CD4-positive, alpha-beta T cell treated with Interleukin-2 at 100 ng/mL for 4 hours (primary cell): Measurements from ENCODE around the gene PBX3.
A peak's percentile ranks its signal among the peaks of the same experiment; 100 is the strongest.
"Not testable (repeated sequence)": the region's sequence is repeated elsewhere in the genome, so short reads cannot be mapped to it uniquely, and the experiment has no call there.

Experiments used
- DNase-seq: peaks from one replicate; pipeline ENCODE4 v3.0.0-alpha.2; 2020; ENCODE audit warnings: low spot score

PBX3 gene

GRCh38 chr9:125778538-125779219, 31.5 kb downstream of the PBX3 start:
- DNase-seq: not testable (repeated sequence)

GRCh38 chr9:125779220-125779565, 32.0 kb downstream of the PBX3 start:
- DNase-seq: not testable (repeated sequence)

DNA sequence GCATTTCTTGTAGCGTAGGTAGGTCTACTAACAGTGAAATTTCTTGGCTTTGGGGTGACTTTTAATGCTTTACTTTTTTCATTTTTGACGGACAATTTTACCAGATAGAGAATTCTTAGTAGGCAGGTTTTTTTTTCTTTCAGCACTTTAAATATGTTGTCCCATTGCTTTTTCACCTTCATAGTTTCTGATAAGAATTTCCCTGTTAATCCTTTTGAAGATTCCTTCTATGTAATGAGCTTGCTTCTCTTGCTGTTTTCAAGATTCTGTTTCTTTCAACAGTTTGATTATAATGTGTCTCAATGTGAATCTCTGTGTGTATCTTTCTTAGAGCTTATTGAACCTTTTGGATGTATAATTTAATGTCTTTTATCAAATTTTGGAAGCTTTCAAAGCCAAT, 35.5 kb downstream of the PBX3 start:
- DNase-seq: no peak

- DNase-seq: no peak
Observed at GRCh38 chr9:125784286-125785049, 37.3 kb downstream of the PBX3 start.

- peak; percentile 4 for DNase-seq
Observed at GRCh38 chr9:125785248-125785751, 38.1 kb downstream of the PBX3 start.

- DNase-seq: no peak
Observed at GRCh38 chr9:125787715-125788114, 40.5 kb downstream of the PBX3 start.

GRCh38 chr9:125789196-125789595, 42.0 kb downstream of the PBX3 start:
- DNase-seq: no peak

DNA sequence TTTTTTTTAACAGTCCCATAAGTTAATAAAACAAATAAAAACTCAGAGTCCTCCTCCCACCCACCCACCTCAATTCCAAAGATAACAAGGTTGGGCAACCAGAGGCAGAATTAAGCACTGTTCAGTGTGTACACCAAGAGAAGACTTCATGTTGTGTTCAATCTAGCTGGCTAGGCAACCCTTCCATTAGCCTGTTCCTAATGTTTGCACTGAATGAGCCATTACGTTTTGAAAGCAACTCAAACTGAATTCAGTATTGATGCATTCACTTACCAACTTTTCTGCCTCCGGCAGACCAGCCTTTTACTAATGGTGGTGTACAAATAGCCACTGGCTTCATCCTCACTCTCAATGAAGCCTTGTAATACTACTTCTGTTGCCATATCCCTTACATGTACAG, 47.5 kb downstream of the PBX3 start:
- DNase-seq: no peak

DNA sequence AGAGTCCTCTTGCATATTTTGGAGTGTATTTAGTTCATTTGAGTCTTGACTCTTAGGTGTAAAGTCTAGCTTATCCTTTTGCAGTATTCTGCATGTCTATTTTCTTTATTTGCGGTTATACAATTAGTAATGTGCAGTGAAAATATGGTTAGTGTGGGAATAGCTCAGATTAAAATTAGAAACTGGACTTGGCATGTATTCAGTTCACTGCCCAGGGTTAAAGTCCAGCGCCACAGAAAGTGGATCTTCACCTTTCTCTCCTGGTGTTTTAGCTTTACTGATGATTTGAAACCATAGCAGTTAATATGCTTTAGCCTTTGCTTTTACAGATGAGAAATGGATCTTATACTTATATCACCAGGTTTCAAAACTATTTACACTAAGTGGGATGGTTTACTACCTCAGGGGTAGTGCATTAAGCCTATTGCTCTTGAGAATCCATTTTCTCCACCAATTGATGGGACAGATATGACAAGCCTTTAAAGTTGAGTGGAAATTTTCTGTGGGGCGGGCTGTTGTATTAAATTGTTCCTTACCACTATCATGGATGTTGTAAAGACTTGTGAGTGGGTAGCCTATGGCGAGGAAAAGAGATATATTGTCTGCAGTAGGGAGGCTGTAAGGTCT, 48.9 kb downstream of the PBX3 start:
- DNase-seq: no peak

DNA sequence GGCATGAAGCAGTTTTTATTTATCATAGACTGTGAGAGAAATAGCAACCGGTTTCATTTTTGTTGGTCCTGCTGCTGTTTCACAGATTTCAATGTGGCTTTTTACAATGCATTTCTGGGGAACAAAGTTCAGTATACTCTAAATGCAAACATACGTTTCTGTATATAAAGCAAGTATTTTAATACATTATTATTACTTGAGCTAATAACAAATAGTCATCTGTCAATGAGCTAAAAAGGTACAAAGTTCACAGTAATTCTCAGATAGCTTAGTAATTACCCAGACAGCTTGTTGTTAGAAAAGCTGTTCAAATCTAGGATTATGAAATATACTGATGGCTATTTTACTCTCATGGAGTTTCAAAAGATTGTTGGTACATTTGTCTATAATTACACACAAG, 50.8 kb downstream of the PBX3 start:
- DNase-seq: no peak

GRCh38 chr9:125803526-125803925, 56.4 kb downstream of the PBX3 start:
- no peak for DNase-seq

DNA sequence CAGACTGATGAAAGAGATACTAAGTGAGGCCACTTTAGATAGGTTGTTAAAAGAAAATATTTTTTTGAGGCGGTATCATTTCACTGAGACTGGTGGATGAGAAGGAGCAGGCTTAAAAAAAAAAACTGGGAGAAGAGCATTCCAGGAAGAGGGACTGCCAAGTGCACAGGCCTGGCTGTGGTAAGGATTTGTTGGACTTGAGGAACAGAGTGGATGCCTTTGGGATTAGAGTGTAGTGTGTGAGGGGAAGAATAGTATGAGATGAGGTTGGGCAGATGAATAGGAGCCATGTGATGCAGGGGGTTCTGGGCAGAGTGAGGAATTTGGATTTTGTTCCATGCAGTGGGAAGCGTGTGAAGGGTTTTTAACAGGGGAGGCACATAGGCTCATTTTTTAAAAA, 57.9 kb downstream of the PBX3 start:
- DNase-seq: no peak

- no peak for DNase-seq
Observed at GRCh38 chr9:125805586-125805985, 58.4 kb downstream of the PBX3 start.

DNA sequence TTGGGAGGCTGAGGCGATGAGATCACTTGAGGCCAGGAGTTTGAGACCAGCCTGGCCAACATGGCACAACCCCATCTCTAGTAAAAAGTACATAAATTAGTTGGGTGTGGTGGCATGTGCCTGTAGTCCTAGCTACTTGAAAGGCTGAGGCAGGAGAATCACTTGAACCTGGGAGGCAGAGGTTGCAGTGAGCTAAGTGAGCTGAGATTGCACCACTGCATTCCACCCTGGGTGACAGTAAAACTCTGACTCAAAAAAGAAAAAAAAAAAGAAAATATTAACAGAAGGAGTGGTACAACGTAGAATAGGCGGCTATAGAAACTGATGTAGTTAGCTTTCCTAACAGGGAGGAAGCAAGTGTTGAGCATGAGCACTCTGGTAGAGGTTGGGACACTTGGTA, 59.9 kb downstream of the PBX3 start:
- DNase-seq: no peak

GRCh38 chr9:125810161-125810560, 63.0 kb downstream of the PBX3 start:
- DNase-seq: no peak

DNA sequence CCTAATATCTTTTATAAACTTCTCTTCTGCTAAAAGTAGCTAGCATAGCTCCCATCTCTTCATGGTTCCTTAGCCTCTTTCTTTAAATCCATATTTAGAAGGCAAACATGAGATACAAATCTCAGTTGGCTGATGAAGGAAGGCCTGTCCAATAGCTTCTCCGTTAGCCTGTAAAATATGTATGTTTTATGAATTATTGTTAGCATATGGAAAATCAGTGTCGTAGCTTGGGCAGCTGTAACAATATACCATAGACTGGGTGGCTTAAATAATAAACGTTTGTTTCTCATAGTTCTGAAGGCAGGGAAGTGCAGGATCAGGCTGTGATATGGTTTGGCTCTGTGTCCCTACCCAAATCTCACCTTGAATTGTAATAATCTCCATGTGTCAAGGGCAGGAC, 63.8 kb downstream of the PBX3 start:
- no peak for DNase-seq

- no peak for DNase-seq
Observed at GRCh38 chr9:125812403-125812802, 65.2 kb downstream of the PBX3 start.

DNA sequence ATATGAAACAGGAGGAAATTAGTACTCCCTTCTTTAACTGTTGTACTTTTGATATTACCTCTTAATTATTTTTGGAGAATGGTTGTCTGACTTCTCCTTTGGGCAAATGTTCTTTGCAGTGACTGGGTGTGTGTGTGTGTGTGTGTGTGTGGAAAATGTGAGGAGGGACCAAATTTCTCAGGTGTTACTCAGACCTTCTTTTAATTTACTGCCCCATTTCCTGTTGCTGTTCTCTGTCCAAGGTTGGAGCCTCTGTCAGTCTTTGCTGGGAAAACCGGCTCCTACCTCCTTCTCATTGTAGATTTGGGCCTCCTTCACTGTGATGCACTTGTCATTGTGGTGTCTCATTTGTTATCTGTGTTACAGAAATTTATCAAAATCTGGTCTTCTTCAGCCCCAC, 68.4 kb downstream of the PBX3 start:
- DNase-seq: no peak

DNA sequence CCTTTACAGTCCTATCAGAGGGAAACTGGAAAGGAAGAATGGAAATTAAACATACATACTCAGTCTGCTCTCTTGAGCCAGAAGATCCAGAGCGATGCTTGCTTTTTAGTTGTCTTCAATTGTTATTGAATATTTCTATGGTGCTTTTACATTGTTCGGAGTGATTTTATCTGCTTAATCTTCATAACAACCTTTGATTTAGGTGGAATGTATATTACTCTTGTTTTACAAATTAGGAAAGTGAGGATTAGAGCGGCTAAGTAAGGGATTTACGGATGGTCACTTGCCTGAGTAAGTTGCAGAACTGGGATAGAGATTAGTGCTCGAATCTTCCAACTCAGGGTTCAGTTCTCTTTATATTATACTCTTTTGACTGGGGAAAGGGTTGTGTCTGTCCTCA, 69.1 kb downstream of the PBX3 start:
- no peak for DNase-seq

GRCh38 chr9:125820100-125820804, 73.1 kb downstream of the PBX3 start:
- no peak for DNase-seq

DNA sequence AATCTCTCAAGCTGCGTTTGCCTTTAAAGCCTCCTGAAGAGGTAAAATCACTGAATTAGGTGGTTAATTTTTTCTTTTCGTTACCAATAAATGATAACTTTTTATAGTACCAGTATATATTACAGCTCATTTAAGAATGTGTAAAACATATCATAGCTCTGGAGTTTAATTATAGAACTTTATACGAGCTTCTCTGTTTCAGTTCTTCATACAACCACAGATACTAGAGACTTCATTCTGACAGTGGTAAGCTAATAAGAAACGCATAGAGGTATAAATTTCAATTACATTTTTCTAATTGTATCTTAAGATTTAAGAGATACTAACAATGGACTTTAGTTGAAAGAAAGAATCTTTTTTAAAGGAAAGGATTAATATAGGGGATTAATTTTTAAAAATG, 73.9 kb downstream of the PBX3 start:
- DNase-seq: no peak

DNA sequence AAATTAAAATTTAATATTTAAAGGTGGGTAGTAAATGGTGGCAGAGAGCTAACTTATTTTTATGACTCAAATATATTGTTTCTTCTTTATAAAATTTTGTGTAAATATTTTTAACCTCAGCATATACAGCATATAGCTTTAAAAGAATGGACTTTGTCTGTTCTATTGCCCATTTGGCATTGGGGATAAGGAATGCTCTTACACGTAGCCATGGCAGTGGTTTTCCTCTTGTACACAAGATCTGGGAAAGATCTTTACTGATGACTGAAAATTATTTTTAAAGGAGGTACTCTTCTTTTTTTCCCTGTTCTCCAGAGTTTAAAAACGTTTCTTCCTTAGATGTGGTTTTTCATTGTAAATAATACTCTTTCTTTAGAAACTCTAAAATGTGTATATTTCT, 75.0 kb downstream of the PBX3 start:
- no peak for DNase-seq

- no peak for DNase-seq
Observed at GRCh38 chr9:125822902-125823301, 75.7 kb downstream of the PBX3 start.
